WTC11 (cell line): Measurements from ENCODE around the gene IZUMO4. TPM values are rescaled to one million over a fixed set of nuclear protein-coding genes. Genes with fewer than 3 reads are reported as not detected.

Source experiments
- ELF4 ChIP-seq: sonication (generic); formaldehyde crosslinking; IDR thresholded peaks from 2 replicates; pipeline ENCODE4 v1.8.1; 2022; ENCODE audit warnings: low read depth, mild to moderate bottlenecking, moderate library complexity, missing genetic modification reagents
- JAZF1 ChIP-seq: fragments of 250-450 bp; sonication (Bioruptor Pico); IDR thresholded peaks from 2 replicates; pipeline ENCODE4 v1.9.0; 2021; ENCODE audit warnings: moderate library complexity, mild to moderate bottlenecking, inconsistent platforms
- MXD4 ChIP-seq: fragments of 250-450 bp; sonication (Bioruptor Pico); IDR thresholded peaks from 2 replicates; pipeline ENCODE4 v1.8.0; 2021; ENCODE audit warnings: mild to moderate bottlenecking, moderate library complexity, borderline replicate concordance
- MYBL2 ChIP-seq: sonication (generic); formaldehyde crosslinking; IDR thresholded peaks from 2 replicates; pipeline ENCODE4 v1.8.1; 2023; ENCODE audit warnings: mild to moderate bottlenecking, moderate library complexity, missing genetic modification reagents
- SMAD3 ChIP-seq: sonication (generic); formaldehyde crosslinking; IDR thresholded peaks from 2 replicates; pipeline ENCODE4 v1.8.0; 2022; ENCODE audit warnings: missing genetic modification reagents, mild to moderate bottlenecking, borderline replicate concordance
- SMAD4 ChIP-seq: sonication (generic); formaldehyde crosslinking; IDR thresholded peaks from 2 replicates; pipeline ENCODE4 v1.8.0; 2022; ENCODE audit warnings: mild to moderate bottlenecking, missing genetic modification reagents
- SP1 ChIP-seq: sonication (generic); formaldehyde crosslinking; conservative IDR thresholded peaks from 2 replicates; pipeline ENCODE4 v1.8.1; 2022; ENCODE audit warnings: missing genetic modification reagents
- TCF7 ChIP-seq: sonication (generic); formaldehyde crosslinking; IDR thresholded peaks from 2 replicates; pipeline ENCODE4 v1.8.0; 2022; ENCODE audit warnings: mild to moderate bottlenecking, low read depth, missing genetic modification reagents, moderate library complexity
- TEAD1 ChIP-seq: sonication (generic); formaldehyde crosslinking; IDR thresholded peaks from 2 replicates; pipeline ENCODE4 v1.8.0; 2022; ENCODE audit warnings: mild to moderate bottlenecking, missing genetic modification reagents
- TEAD4 ChIP-seq: sonication (generic); formaldehyde crosslinking; IDR thresholded peaks from 2 replicates; pipeline ENCODE4 v1.8.0; 2022; ENCODE audit warnings: mild to moderate bottlenecking, missing genetic modification reagents
- ZNF138 ChIP-seq: sonication (generic); formaldehyde crosslinking; conservative IDR thresholded peaks from 2 replicates; pipeline ENCODE4 v1.8.1; 2022; ENCODE audit warnings: mild to moderate bottlenecking, moderate library complexity, missing genetic modification reagents
- total RNA-seq: library from RNA; stranded (reverse); gene quantifications from 3 replicates; pipeline ENCODE4 v1.2.3, GENCODE V29; 2021
- TF ChIP-seq, protein P1 (sequence below): sonication (generic); formaldehyde crosslinking; IDR thresholded peaks from 2 replicates; pipeline ENCODE4 v1.8.0; 2022; ENCODE audit warnings: missing genetic modification reagents
- TF ChIP-seq, protein P2 (sequence below): sonication (generic); formaldehyde crosslinking; IDR thresholded peaks from 2 replicates; pipeline ENCODE4 v1.8.1; 2023; ENCODE audit warnings: mild to moderate bottlenecking, missing genetic modification reagents
- TF ChIP-seq, protein P3 (sequence below): sonication (generic); formaldehyde crosslinking; IDR thresholded peaks from 2 replicates; pipeline ENCODE4 v1.8.1; 2023; ENCODE audit warnings: mild to moderate bottlenecking, missing genetic modification reagents, borderline replicate concordance
- TF ChIP-seq, protein P4 (sequence below): fragments of 250-450 bp; sonication (Bioruptor Pico); IDR thresholded peaks from 2 replicates; pipeline ENCODE4 v1.9.0; 2021; ENCODE audit warnings: mild to moderate bottlenecking, borderline replicate concordance
- TF ChIP-seq, protein P5 (sequence below): fragments of 250-450 bp; sonication (Bioruptor Pico); IDR thresholded peaks from 2 replicates; pipeline ENCODE4 v2.1.2; 2022; ENCODE audit warnings: mild to moderate bottlenecking, moderate library complexity

The IZUMO4 gene
- total RNA-seq, 1 experiment from 2014 or later, result 1.9 TPM

DNA sequence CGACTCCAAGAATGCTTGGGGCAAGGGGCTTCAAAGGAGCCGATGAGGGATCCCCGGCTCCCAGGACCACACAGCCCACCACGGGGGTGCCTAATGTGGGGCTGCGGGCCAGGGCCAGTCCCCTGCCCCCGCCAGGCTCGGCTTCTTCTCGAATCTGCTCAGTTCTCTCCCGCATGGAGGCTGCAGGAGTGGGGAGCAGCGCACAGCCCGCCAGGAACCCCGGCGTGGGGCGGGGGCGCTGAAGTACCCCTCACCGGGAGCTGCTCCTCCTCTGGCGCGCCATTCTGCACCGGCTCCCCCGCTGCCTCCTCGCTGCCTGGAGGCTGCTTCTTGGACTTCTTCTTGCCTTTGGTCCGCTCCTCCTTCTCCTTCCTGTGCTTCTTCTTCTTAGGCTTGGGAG is 14.7 kb downstream of the IZUMO4 start (continued):
- TF ChIP-seq, protein P1, sequence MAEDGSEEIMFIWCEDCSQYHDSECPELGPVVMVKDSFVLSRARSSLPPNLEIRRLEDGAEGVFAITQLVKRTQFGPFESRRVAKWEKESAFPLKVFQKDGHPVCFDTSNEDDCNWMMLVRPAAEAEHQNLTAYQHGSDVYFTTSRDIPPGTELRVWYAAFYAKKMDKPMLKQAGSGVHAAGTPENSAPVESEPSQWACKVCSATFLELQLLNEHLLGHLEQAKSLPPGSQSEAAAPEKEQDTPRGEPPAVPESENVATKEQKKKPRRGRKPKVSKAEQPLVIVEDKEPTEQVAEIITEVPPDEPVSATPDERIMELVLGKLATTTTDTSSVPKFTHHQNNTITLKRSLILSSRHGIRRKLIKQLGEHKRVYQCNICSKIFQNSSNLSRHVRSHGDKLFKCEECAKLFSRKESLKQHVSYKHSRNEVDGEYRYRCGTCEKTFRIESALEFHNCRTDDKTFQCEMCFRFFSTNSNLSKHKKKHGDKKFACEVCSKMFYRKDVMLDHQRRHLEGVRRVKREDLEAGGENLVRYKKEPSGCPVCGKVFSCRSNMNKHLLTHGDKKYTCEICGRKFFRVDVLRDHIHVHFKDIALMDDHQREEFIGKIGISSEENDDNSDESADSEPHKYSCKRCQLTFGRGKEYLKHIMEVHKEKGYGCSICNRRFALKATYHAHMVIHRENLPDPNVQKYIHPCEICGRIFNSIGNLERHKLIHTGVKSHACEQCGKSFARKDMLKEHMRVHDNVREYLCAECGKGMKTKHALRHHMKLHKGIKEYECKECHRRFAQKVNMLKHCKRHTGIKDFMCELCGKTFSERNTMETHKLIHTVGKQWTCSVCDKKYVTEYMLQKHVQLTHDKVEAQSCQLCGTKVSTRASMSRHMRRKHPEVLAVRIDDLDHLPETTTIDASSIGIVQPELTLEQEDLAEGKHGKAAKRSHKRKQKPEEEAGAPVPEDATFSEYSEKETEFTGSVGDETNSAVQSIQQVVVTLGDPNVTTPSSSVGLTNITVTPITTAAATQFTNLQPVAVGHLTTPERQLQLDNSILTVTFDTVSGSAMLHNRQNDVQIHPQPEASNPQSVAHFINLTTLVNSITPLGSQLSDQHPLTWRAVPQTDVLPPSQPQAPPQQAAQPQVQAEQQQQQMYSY (CRISPR knock-in tag), result no peak
- no peak for TF ChIP-seq JAZF1 (CRISPR knock-in tag)
- TF ChIP-seq SP1, result no peak
- TF ChIP-seq ZNF138 (CRISPR knock-in tag), result no peak
- no peak for TF ChIP-seq MYBL2
- no peak for TF ChIP-seq TCF7
- TF ChIP-seq, protein P2, sequence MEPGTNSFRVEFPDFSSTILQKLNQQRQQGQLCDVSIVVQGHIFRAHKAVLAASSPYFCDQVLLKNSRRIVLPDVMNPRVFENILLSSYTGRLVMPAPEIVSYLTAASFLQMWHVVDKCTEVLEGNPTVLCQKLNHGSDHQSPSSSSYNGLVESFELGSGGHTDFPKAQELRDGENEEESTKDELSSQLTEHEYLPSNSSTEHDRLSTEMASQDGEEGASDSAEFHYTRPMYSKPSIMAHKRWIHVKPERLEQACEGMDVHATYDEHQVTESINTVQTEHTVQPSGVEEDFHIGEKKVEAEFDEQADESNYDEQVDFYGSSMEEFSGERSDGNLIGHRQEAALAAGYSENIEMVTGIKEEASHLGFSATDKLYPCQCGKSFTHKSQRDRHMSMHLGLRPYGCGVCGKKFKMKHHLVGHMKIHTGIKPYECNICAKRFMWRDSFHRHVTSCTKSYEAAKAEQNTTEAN (CRISPR knock-in tag), result no peak
- TF ChIP-seq ELF4 (CRISPR knock-in tag), result no peak
- no peak for TF ChIP-seq SMAD4 (CRISPR knock-in tag)
- TF ChIP-seq, protein P3, sequence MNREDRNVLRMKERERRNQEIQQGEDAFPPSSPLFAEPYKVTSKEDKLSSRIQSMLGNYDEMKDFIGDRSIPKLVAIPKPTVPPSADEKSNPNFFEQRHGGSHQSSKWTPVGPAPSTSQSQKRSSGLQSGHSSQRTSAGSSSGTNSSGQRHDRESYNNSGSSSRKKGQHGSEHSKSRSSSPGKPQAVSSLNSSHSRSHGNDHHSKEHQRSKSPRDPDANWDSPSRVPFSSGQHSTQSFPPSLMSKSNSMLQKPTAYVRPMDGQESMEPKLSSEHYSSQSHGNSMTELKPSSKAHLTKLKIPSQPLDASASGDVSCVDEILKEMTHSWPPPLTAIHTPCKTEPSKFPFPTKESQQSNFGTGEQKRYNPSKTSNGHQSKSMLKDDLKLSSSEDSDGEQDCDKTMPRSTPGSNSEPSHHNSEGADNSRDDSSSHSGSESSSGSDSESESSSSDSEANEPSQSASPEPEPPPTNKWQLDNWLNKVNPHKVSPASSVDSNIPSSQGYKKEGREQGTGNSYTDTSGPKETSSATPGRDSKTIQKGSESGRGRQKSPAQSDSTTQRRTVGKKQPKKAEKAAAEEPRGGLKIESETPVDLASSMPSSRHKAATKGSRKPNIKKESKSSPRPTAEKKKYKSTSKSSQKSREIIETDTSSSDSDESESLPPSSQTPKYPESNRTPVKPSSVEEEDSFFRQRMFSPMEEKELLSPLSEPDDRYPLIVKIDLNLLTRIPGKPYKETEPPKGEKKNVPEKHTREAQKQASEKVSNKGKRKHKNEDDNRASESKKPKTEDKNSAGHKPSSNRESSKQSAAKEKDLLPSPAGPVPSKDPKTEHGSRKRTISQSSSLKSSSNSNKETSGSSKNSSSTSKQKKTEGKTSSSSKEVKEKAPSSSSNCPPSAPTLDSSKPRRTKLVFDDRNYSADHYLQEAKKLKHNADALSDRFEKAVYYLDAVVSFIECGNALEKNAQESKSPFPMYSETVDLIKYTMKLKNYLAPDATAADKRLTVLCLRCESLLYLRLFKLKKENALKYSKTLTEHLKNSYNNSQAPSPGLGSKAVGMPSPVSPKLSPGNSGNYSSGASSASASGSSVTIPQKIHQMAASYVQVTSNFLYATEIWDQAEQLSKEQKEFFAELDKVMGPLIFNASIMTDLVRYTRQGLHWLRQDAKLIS, result no peak
- TF ChIP-seq SMAD3 (CRISPR knock-in tag), result no peak
- TF ChIP-seq, protein P4, sequence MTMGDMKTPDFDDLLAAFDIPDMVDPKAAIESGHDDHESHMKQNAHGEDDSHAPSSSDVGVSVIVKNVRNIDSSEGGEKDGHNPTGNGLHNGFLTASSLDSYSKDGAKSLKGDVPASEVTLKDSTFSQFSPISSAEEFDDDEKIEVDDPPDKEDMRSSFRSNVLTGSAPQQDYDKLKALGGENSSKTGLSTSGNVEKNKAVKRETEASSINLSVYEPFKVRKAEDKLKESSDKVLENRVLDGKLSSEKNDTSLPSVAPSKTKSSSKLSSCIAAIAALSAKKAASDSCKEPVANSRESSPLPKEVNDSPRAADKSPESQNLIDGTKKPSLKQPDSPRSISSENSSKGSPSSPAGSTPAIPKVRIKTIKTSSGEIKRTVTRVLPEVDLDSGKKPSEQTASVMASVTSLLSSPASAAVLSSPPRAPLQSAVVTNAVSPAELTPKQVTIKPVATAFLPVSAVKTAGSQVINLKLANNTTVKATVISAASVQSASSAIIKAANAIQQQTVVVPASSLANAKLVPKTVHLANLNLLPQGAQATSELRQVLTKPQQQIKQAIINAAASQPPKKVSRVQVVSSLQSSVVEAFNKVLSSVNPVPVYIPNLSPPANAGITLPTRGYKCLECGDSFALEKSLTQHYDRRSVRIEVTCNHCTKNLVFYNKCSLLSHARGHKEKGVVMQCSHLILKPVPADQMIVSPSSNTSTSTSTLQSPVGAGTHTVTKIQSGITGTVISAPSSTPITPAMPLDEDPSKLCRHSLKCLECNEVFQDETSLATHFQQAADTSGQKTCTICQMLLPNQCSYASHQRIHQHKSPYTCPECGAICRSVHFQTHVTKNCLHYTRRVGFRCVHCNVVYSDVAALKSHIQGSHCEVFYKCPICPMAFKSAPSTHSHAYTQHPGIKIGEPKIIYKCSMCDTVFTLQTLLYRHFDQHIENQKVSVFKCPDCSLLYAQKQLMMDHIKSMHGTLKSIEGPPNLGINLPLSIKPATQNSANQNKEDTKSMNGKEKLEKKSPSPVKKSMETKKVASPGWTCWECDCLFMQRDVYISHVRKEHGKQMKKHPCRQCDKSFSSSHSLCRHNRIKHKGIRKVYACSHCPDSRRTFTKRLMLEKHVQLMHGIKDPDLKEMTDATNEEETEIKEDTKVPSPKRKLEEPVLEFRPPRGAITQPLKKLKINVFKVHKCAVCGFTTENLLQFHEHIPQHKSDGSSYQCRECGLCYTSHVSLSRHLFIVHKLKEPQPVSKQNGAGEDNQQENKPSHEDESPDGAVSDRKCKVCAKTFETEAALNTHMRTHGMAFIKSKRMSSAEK (CRISPR knock-in tag), result no peak
- no peak for TF ChIP-seq MXD4 (CRISPR knock-in tag)
- TF ChIP-seq TEAD1, result no peak
- TF ChIP-seq, protein P5, sequence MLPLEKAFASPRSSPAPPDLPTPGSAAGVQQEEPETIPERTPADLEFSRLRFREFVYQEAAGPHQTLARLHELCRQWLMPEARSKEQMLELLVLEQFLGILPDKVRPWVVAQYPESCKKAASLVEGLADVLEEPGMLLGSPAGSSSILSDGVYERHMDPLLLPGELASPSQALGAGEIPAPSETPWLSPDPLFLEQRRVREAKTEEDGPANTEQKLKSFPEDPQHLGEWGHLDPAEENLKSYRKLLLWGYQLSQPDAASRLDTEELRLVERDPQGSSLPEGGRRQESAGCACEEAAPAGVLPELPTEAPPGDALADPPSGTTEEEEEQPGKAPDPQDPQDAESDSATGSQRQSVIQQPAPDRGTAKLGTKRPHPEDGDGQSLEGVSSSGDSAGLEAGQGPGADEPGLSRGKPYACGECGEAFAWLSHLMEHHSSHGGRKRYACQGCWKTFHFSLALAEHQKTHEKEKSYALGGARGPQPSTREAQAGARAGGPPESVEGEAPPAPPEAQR (CRISPR knock-in tag), result no peak
- no peak for TF ChIP-seq TEAD4 (CRISPR knock-in tag)
